Erythroblast (primary cell): ENCODE measurements around the gene DMD.
"Not testable (repeated sequence)": the region's sequence is repeated elsewhere in the genome, so short reads cannot be mapped to it uniquely, and the experiment has no call there.

Experiments used
- DNase-seq, 2 experiments: peaks; one replicate each; lab custom pipeline; 2025; lab: John Stamatoyannopoulos, UW
- GATA1 ChIP-seq: IDR thresholded peaks from 2 replicates; pipeline ENCODE4 v1.6.1; 2011; ENCODE audit warnings: low read depth, mild to moderate bottlenecking, control low read depth, low read length, moderate library complexity
- POLR2A ChIP-seq: IDR thresholded peaks from 2 replicates; pipeline ENCODE4 v1.6.1; 2011; ENCODE audit warnings: mild to moderate bottlenecking, low read length

Gene DMD

GRCh38 chrX:31421441-31421840, 1789.9 kb downstream of the DMD start:
- TF ChIP-seq GATA1 (no peak), POLR2A (no peak)
- no peak for DNase-seq

GRCh38 chrX:31420711-31421151, 1790.6 kb downstream of the DMD start:
- TF ChIP-seq POLR2A (no peak), GATA1 (no peak)
- DNase-seq = no peak

GRCh38 chrX:31420302-31420701, 1791.0 kb downstream of the DMD start:
- TF ChIP-seq GATA1 (no peak), POLR2A (no peak)
- DNase-seq = no peak

GRCh38 chrX:31397119-31397518, 1814.2 kb downstream of the DMD start:
- DNase-seq = no peak
- TF ChIP-seq GATA1 (no peak), POLR2A (no peak)

GRCh38 chrX:31392513-31392912, 1818.8 kb downstream of the DMD start:
- no peak for DNase-seq
- TF ChIP-seq GATA1 (no peak), POLR2A (no peak)

GRCh38 chrX:31388946-31389345, 1822.4 kb downstream of the DMD start:
- no peak for DNase-seq
- no peak for TF ChIP-seq POLR2A
- no peak for TF ChIP-seq GATA1

GRCh38 chrX:31384471-31384870, 1826.9 kb downstream of the DMD start:
- TF ChIP-seq POLR2A = no peak
- TF ChIP-seq GATA1 = no peak
- DNase-seq = no peak

DNA sequence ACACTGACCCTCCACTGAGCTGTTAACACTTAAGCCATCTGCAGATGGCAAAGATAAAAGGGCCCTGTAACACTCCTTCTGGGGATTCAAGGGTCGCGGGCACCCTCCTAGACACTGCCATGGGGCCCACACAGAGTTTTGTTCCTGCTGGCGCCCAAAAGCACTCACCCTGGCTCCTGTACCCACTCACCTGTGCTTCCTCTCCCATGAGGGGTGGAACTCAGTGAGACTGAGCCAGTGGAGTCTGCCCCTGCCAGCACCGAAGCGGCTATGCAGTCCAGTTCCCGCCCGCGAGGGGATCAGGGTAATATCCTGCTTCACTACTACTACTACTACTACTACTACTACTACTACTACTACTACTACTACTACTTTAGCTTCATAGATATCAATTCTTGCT, 1827.4 kb downstream of the DMD start:
- TF ChIP-seq POLR2A (no peak), GATA1 (no peak)
- DNase-seq = no peak

GRCh38 chrX:31378973-31379372, 1832.4 kb downstream of the DMD start:
- not testable (repeated sequence) for DNase-seq

GRCh38 chrX:31377821-31378220, 1833.5 kb downstream of the DMD start:
- DNase-seq = not testable (repeated sequence)

- TF ChIP-seq GATA1 (no peak), POLR2A (no peak)
These were observed 1834.8 kb downstream of the DMD start for GRCh38 chrX:31376408-31377022.

GRCh38 chrX:31374786-31375185, 1836.6 kb downstream of the DMD start:
- no peak for DNase-seq
- no peak for TF ChIP-seq POLR2A

More at GRCh38 chrX:31376408-31377022, 1834.8 kb downstream of the DMD start:
- no peak for DNase-seq

DNA sequence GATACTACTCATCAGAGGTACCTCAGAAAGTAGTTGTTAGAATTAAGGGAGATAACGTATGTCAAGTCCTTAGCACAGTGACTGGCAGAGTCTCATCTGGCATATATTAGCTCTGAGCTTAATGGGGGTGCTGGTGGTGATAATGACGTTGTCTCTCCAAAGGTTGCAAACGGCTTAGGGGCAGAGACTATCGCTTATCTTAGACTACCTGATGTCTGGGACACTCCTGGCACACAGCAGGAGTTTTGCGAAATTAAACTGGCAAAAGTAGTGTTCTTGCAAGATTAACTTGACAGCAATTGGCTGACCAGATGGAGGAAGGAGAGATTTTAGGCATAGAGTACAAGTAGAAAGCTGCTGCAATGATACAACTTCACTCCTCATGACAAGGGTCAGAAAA, 1839.4 kb downstream of the DMD start:
- no peak for DNase-seq
- TF ChIP-seq GATA1 = no peak
- TF ChIP-seq POLR2A = no peak

DNA sequence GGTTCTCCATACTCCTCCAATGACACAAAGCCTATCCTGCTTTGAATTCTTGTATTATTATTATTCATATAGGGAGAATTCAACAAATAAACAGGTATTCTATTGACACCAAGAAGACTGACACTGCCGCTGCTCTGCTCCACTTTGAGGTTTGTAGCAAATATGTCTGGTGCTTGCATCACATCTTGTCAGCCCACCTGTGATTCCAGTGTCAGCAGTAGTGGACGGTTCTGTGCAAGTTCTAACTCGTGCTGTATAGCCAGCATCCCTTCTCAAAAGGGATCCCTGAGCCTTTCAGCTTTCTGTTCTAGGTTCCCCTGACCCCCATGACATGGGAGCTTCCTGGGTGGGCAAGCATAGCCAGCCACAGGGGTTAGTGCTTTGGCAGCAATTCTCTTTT, 1843.5 kb downstream of the DMD start:
- no peak for TF ChIP-seq POLR2A
- no peak for TF ChIP-seq GATA1
- no peak for DNase-seq

GRCh38 chrX:31366041-31366440, 1845.3 kb downstream of the DMD start:
- DNase-seq = no peak
- no peak for TF ChIP-seq POLR2A
- no peak for TF ChIP-seq GATA1
